PFSK-1 (cell line): ENCODE results near the gene ASTE1.

Experiments used
- POLR2AphosphoS5 ChIP-seq: IDR thresholded peaks from 2 replicates; pipeline ENCODE4 v1.6.1; 2012; ENCODE audit warnings: low read depth, mild to moderate bottlenecking, control low read depth, low read length, moderate library complexity
- REST ChIP-seq, 2 experiments: IDR thresholded peaks; 2 replicates each; pipeline versions ENCODE4 v1.6.1 to v1.8.0; 2011 to 2012; ENCODE audit warnings: low read depth in 2 of 2, low read length in 2 of 2, control low read depth in 1 of 2, inconsistent platforms in 1 of 2, mild to moderate bottlenecking in 1 of 2, moderate library complexity in 1 of 2; ENCODE audit not compliant: insufficient read depth in 1 of 2
- SIN3A ChIP-seq: IDR thresholded peaks from 2 replicates; pipeline ENCODE4 v1.6.1; 2012; ENCODE audit warnings: mild to moderate bottlenecking, low read length, moderate library complexity, borderline replicate concordance; ENCODE audit not compliant: insufficient read depth
- TAF1 ChIP-seq: IDR thresholded peaks from 2 replicates; pipeline ENCODE4 v1.6.1; 2012; ENCODE audit warnings: low read length, control low read depth, borderline replicate concordance; ENCODE audit not compliant: insufficient read depth

GRCh38 chr3:130997289-130997688 is 29.3 kb downstream of the ASTE1 start:
- TF ChIP-seq REST (IDR thresholded peaks at IDR 0.05; ENCODE audit: insufficient read depth in 1 of 2, low read depth in 2 of 2, low read length in 2 of 2) (no peak), SIN3A (no peak), POLR2AphosphoS5 (no peak), TAF1 (no peak)
